C4-2B (cell line): ENCODE measurements around the gene SCFD2.
"Not testable (repeated sequence)": the region's sequence is repeated elsewhere in the genome, so short reads cannot be mapped to it uniquely, and the experiment has no call there.

Experiments
- CTCF ChIP-seq: fragments of 450-650 bp; conservative IDR thresholded peaks from 2 replicates; pipeline ENCODE4 v1.5.1; 2017; ENCODE audit warnings: mild to moderate bottlenecking
- ZFX ChIP-seq: fragments of 450-650 bp; IDR thresholded peaks from 2 replicates; pipeline ENCODE4 v1.6.1; 2017

GRCh38 chr4:53139256-53139655 is 226.6 kb downstream of the SCFD2 start:
- TF ChIP-seq CTCF, ZFX: not testable (repeated sequence)
